GM13977 (cell line): Measurements from ENCODE around the gene LRP8.

Experiments used
- DNase-seq: peaks from one replicate; pipeline ENCODE4 v3.0.0; 2012; ENCODE audit warnings: low spot score
- in situ Hi-C: fragments of 300-500 bp; cut with MboI; formaldehyde crosslinking; loops from one replicate; pipeline ENCODE4 v1.12.0; 2022; ENCODE audit warnings: low sequenced_read_pairs, low pct_unique_long_range_greater_than_20kb, mixed read lengths, inconsistent platforms; ENCODE audit not compliant: unreplicated experiment
- TF ChIP-seq, protein P1 (sequence below): IDR thresholded peaks from 2 replicates; pipeline ENCODE4 v1.5.1; 2012; ENCODE audit warnings: mild to moderate bottlenecking, control low read depth; ENCODE audit not compliant: insufficient read depth; ENCODE audit errors: extremely low read depth, missing control alignments

Gene LRP8

DNA sequence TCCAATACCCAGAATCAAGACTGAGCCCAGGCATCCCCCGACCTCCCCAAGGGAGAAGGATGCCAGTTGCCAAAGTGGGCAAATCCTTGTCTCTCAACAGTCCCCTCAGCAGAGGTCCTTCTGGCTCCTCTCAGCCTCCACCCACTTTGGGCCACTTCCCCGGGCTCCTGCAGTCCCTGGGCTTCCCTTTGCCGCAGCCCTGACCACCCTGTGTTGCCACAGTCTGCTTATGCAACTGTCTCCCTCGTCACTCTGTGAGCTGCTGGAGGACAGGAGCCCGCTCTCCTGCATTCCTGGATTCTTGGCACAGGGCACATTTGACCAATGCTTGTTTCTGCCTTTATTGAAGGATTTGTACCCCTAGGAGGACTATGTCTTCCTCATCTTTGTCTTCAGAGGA is 2.9 kb upstream of the LRP8 start:
- in situ Hi-C loops, result no loop called here
- no peak for DNase-seq
- TF ChIP-seq, protein P1, sequence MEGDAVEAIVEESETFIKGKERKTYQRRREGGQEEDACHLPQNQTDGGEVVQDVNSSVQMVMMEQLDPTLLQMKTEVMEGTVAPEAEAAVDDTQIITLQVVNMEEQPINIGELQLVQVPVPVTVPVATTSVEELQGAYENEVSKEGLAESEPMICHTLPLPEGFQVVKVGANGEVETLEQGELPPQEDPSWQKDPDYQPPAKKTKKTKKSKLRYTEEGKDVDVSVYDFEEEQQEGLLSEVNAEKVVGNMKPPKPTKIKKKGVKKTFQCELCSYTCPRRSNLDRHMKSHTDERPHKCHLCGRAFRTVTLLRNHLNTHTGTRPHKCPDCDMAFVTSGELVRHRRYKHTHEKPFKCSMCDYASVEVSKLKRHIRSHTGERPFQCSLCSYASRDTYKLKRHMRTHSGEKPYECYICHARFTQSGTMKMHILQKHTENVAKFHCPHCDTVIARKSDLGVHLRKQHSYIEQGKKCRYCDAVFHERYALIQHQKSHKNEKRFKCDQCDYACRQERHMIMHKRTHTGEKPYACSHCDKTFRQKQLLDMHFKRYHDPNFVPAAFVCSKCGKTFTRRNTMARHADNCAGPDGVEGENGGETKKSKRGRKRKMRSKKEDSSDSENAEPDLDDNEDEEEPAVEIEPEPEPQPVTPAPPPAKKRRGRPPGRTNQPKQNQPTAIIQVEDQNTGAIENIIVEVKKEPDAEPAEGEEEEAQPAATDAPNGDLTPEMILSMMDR, result no peak

DNA sequence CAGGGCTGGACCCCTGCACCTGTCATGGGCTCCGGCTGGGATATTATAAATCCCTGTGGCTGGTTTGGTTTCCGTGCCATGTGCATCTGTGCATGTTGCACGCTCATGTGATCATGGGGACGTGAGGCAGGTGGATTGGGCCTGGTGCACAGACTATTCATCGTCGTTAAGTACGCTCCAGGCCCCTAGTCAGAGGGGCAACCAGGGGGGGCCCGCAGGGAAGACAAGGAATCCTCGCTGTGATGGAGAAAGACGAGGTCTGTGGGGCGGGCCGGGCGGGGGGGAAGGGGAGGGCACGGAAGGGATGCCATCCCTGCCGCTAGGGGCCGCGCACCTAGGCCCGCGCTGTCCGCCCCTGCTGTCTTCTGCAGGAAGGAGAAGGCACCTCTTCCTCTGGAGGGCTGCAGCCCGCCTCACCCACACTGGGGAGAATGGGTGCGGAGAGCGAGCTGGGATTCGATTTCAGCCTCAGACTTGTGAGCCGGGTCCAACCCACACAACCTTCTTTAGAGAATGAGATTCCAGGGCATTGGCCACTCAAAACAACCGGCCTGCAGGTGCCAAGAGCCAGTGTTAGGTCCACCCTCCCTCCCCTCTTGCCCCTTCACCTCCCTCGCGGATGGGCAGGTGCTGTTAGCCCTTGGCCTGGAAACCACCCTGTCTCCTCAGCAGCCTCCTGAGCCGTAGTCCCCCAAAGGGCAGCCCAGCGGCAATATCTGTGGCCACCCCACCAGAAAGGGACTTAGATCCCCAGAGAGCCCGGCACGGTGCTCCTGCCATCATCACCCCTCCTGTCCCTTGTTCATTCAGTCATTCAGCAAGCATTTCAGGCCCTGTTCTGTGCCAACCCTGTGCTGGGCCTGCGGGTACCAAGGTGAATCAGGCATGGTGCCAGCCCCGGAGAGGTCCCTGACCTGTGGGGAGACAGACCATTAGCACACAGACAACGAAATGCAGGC is 950 bp upstream of the LRP8 start:
- TF ChIP-seq, protein P1, result peak; percentile 39
- in situ Hi-C loops, result no loop called here
- no peak for DNase-seq

DNA sequence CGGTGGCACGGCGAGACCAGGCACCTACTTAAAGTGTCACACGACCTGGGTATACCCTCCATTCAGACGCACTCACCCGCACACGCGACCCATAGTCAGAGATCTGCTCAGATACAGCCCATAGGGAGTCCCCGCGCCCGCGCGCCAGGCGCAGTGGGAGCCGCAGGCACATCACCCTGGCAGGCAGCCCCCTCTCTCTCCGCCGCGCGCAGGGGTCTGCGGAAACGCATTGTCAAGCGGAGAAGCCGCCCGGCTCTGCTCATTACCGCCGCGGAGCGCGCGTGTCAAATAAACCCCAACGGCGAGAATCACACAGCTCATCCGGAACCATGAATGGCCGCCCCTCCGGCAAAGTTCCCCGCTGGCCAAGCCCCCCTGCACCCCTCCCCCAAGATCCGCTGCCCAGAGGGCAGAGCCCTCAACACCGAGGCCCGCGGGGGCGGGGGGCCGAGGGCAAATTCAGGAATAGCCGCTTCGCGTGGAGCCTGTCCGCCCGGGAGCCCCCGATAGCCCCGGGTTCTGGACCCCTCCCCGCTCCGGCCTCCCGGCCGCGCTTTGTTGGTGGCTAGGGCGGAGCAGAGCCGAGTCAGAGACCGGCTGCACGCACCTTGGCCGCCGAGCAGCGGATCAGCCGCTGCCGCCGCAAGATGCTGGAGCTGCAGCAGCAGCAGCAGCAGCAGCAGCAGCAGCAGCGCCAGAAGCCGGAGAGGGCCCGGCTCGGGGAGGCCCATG is 522 bp downstream of the LRP8 start:
- in situ Hi-C loops, result no loop called here
- DNase-seq, result peak; percentile 67
- TF ChIP-seq, protein P1, result no peak

DNA sequence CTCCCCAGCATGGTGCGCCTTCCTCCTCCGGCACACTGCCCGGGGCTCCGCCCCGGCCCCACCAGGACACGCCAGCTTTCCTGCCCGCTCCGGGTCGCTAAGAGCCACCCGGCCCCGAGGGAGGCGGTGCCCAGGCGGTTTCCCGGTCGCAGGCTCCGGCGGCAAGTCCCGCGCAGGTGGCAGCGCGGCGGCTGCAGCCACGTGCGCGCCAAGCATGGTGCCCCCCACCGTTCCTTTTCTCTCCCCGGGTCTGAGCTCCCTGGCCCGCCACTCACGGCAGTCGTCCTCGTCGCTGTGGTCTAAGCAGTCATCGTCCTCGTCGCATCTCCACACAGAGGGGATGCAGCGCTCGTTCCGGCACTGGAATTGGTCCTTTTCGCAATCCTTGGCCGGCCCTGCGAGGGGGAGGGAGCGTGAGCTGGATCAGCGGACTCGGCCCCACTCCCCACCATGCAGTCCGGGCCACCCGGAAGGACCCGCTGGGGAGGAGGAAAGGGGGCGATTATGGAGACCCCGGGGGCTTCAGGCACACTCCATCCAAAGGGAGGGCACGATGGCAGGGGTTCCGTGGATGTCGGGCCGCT is 1.2 kb downstream of the LRP8 start:
- TF ChIP-seq, protein P1, result no peak
- in situ Hi-C loops, result no loop called here
- peak; percentile 49 for DNase-seq

DNA sequence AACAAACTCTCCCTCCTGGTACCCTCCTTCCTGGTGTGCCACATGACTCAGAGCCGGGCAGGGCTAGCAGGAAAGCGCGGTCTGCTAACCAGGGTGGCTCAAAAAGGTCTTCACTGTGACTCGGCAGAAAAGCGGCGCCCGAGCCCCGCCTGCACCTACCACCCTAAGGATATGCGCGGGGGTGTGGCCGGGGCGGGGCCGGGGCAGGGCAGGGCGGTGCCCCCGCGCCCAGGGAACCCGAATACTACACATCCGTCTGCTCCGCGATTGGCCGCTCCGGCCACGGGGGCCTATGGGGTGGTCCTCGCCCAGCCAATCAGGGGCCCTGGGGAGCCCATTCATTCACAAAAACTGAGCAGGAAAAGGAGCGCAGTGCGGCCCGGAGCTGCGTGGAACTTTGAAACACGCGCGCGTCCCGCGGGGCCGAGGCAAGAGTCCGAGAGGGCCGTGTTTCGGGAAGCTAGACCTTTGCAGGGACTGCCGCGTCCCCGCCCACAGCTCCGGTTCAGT is 1.7 kb downstream of the LRP8 start:
- in situ Hi-C loops, result no loop called here
- TF ChIP-seq, protein P1, result no peak
- DNase-seq, result peak; percentile 97
